ENCODE data around the gene ZNF860.

ZNF860 gene

DNA sequence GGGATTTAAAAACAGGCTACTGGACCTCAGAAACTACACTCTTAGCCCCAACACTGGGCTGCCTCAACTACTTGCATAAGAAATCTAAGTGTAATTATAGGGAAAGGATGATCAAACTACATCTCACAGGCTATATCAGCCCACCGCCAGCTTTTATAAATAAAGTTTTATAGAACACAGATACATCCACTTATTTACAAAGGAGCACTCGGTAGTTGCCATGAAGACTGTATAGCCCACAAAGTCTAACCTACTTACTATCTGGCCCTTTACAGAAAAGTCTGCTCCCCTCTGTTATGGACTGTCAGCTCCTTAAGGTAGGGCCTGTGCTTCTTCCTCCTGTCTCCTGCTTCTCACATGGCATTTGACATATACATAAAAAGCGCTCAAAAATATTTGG lies 9.9 kb upstream of the ZNF860 start:
- H3K27me3 ChIP-seq: no peaks in the 10 kb centered on the region

DNA sequence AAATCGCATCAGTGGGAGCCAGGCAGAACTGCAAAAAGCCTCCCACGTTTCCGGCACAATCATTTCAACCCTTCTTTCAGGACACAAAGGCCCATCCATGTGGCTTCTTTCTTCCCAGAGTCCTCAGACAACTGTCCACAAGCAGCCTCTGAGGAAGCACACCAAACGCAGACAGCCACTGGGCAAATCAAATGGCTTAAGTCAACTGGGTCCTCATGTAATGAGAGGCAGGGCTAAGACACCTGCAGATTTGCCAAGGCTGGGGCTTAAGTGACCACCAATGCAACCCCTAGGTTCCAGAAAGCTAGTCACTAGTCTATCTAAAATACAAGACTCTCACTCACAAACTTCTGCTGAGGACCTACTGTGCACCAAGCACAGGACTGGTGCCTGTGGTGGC lies 8.5 kb upstream of the ZNF860 start:
- intact Hi-C loops (cut with DNase I; ENCODE audit: low total_unique reads): no loop called here
- TF ChIP-seq, protein P1, sequence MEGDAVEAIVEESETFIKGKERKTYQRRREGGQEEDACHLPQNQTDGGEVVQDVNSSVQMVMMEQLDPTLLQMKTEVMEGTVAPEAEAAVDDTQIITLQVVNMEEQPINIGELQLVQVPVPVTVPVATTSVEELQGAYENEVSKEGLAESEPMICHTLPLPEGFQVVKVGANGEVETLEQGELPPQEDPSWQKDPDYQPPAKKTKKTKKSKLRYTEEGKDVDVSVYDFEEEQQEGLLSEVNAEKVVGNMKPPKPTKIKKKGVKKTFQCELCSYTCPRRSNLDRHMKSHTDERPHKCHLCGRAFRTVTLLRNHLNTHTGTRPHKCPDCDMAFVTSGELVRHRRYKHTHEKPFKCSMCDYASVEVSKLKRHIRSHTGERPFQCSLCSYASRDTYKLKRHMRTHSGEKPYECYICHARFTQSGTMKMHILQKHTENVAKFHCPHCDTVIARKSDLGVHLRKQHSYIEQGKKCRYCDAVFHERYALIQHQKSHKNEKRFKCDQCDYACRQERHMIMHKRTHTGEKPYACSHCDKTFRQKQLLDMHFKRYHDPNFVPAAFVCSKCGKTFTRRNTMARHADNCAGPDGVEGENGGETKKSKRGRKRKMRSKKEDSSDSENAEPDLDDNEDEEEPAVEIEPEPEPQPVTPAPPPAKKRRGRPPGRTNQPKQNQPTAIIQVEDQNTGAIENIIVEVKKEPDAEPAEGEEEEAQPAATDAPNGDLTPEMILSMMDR (IDR thresholded peaks at IDR 0.05): no peak
- no peak overlapping the region for H3K27ac ChIP-seq
- H3K36me3 ChIP-seq: no peaks in the 10 kb centered on the region
- DNase-seq: no peak
- H3K4me1 ChIP-seq: peaks cover 0 to 22% (median 13%) of the 10 kb centered on the region in 4 donors
- H3K27me3 ChIP-seq: no peaks in the 10 kb centered on the region
- no peak overlapping the region for H3K4me3 ChIP-seq
- H3K9me3 ChIP-seq: no peaks in the 10 kb centered on the region

More for the DNA sequence above, 9.9 kb upstream of the ZNF860 start:
- Histone ChIP-seq H3K9me3 (no peaks in the 10 kb centered on the region), H3K4me1 (peaks cover 0 to 37% (median 23%) of the 10 kb centered on the region in 4 donors), H3K36me3 (no peaks in the 10 kb centered on the region), H3K27ac (no peak overlapping the region), H3K4me3 (no peak overlapping the region)
- DNase-seq: no peak
- TF ChIP-seq, protein P1 (IDR thresholded peaks at IDR 0.05): no peak
- intact Hi-C loops (cut with DNase I; ENCODE audit: low total_unique reads): no loop called here

DNA sequence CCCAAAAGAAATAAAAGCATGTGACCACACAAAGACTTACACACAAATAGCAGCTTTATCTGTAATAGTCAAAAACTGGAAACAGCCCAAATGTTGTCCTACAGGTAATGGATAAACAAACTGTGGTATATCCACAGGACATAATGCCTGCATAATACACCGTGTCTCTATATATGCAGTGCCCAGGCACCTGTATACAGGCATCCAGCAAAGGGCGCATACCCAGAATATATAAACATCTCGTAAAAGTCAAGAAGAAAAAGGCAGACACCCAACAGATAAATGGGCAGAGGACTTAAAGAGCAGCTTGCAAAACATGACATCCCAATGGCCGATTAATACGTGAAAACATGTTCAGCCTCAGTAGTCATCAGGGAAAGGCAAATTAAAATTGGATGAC lies 7.7 kb upstream of the ZNF860 start:
- Histone ChIP-seq H3K27me3 (no peaks in the 10 kb centered on the region), H3K36me3 (no peaks in the 10 kb centered on the region), H3K27ac (no peak overlapping the region), H3K4me1 (peaks cover 0 to 18% (median 7%) of the 10 kb centered on the region in 4 donors), H3K4me3 (no peak overlapping the region), H3K9me3 (no peaks in the 10 kb centered on the region)
- no peak for DNase-seq
- TF ChIP-seq, protein P1 (IDR thresholded peaks at IDR 0.05): no peak
- intact Hi-C loops (cut with DNase I; ENCODE audit: low total_unique reads): no loop called here

DNA sequence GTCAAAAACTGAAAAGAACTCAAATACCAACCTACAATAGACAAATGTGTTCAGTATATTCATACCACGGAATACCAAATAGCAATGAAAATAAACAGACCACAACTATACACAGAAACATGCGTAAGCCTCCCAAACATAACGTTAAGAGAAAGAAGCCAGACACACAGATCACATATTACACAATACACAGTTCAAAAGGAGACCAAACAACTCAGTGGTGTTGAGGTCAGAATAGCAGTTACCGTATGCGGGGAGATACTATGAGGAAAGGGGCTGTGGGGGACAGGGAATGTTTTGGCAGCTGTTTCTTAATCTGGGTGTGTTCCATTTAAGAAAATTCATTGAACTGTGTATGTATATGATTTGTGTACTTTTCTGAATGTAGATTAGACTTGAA lies 7.1 kb upstream of the ZNF860 start:
- intact Hi-C loops (cut with DNase I; ENCODE audit: low total_unique reads): no loop called here
- H3K36me3 ChIP-seq: no peaks in the 10 kb centered on the region
- no peak for DNase-seq
- no peaks in the 10 kb centered on the region for H3K27me3 ChIP-seq
- H3K9me3 ChIP-seq: no peaks in the 10 kb centered on the region
- H3K4me3 ChIP-seq: no peak overlapping the region
- no peak overlapping the region for H3K27ac ChIP-seq
- TF ChIP-seq, protein P1 (IDR thresholded peaks at IDR 0.05): no peak
- H3K4me1 ChIP-seq: peaks cover 0 to 18% (median 5%) of the 10 kb centered on the region in 4 donors

DNA sequence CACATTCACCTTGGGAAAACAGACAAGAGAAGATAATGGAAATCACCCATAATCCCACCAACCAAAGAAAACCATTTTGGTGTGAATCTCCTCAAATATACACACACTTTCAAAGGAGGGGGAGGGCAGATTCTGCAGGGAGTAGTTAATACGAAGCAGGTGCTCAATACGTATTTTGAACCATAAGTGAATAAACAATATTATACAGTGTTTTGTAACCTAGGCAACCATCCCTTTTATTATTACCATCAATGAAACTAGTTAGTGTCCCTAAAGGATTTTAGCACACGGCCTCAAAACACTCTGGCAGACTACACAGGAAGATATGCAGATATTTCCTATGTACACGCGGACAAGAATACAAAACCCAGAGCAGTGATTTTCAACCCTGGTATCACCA lies 6.6 kb upstream of the ZNF860 start:
- TF ChIP-seq, protein P1 (IDR thresholded peaks at IDR 0.05): no peak
- Histone ChIP-seq H3K27me3 (no peaks in the 10 kb centered on the region), H3K4me3 (no peak overlapping the region), H3K4me1 (peaks cover 0 to 18% (median 8%) of the 10 kb centered on the region in 4 donors), H3K27ac (no peak overlapping the region), H3K36me3 (no peaks in the 10 kb centered on the region), H3K9me3 (no peaks in the 10 kb centered on the region)
- DNase-seq: no peak
- intact Hi-C loops (cut with DNase I; ENCODE audit: low total_unique reads): no loop called here

DNA sequence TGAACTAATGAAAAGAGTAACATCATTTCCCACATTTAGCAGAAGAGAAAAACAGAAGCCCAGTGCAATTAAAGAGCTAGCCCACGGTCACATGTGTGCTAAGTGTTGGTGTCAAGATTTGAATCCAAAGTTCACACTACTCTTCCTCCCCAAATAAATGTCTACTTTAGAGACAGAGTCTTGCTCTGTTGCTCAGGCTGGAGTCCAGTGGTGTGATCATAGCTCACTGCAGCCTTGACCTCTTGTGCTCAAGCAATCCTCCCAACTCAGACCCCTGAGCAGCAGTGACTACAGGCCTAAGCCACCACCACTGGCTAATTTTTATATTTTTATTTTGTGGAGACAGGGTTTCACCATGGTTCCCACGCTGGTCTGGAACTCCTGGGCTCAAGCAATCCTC lies 5.2 kb upstream of the ZNF860 start:
- no peak overlapping the region for H3K27ac ChIP-seq
- H3K9me3 ChIP-seq: no peaks in the 10 kb centered on the region
- H3K4me1 ChIP-seq: peaks cover 0 to 16% (median 10%) of the 10 kb centered on the region in 4 donors
- no peak overlapping the region for H3K4me3 ChIP-seq
- no peaks in the 10 kb centered on the region for H3K27me3 ChIP-seq
- intact Hi-C loops (cut with DNase I; ENCODE audit: low total_unique reads): no loop called here
- no peak for DNase-seq
- TF ChIP-seq, protein P1 (IDR thresholded peaks at IDR 0.05): no peak
- no peaks in the 10 kb centered on the region for H3K36me3 ChIP-seq
